Activated B cell treated with CpG ODN at 0.5 μM for 24 hours (primary cell): ENCODE results near the gene SLC16A3. TPM values are rescaled to one million over a fixed set of nuclear protein-coding genes. Genes with fewer than 3 reads are reported as not detected.

Source experiments
- ATAC-seq: fragments of 200-7000 bp; cut with Tn5 transposase; one replicate; pipeline ENCODE4 v1.10.0; 2021; ENCODE audit warnings: low read depth, mild to moderate bottlenecking, moderate library complexity
- CTCF ChIA-PET: fragments of 350-600 bp; sonication (Branson Sonifier 250); formaldehyde crosslinking; loops from one replicate; lab custom pipeline; 2021; ENCODE audit warnings: antibody characterized with exemption; lab: Charles Lee
- POLR2A ChIA-PET: fragments of 350-600 bp; sonication (Branson Sonifier 250); formaldehyde crosslinking; loops from one replicate; lab custom pipeline; 2021; ENCODE audit warnings: antibody characterized with exemption; lab: Charles Lee
- DNase-seq: peaks from one replicate; pipeline ENCODE4 v3.0.0; 2022
- H3K27ac Mint-ChIP-seq: one replicate; pipeline ENCODE4 v1.8.0; 2020; ENCODE audit warnings: mixed read lengths
- H3K27me3 Mint-ChIP-seq: one replicate; pipeline ENCODE4 v1.8.0; 2021; ENCODE audit warnings: mixed read lengths
- H3K36me3 Mint-ChIP-seq: one replicate; pipeline ENCODE4 v1.8.0; 2021; ENCODE audit warnings: low read depth, mixed read lengths
- H3K4me1 Mint-ChIP-seq: one replicate; pipeline ENCODE4 v1.8.0; 2021; ENCODE audit warnings: mixed read lengths
- H3K4me3 Mint-ChIP-seq: one replicate; pipeline ENCODE4 v1.8.0; 2020; ENCODE audit warnings: mild to moderate bottlenecking, mixed read lengths
- H3K9me3 Mint-ChIP-seq: one replicate; pipeline ENCODE4 v1.8.0; 2020; ENCODE audit warnings: mixed read lengths
- CTCF ChIP-seq: fragments of 200-600 bp; IDR thresholded peaks from one replicate; pipeline ENCODE4 v1.8.0; 2022; ENCODE audit warnings: antibody characterized with exemption, mild to moderate bottlenecking
- intact Hi-C: fragments of 100-400 bp; cut with micrococcal nuclease; formaldehyde crosslinking; loops from one replicate; pipeline ENCODE4 v1.15.1; 2024
- total RNA-seq: library from RNA; stranded (reverse); gene quantifications from 2 replicates; pipeline ENCODE4 v1.2.3, GENCODE V29; 2022

The SLC16A3 gene
- total RNA-seq, 1 donor from 2014 or later: 24.6 TPM

- ChIA-PET POLR2A (no interaction called here), CTCF (no interaction called here)
- Mint-ChIP-seq H3K4me1 (peaks cover 3% of the 10 kb centered on the region), H3K4me3 (no peak overlapping the region), H3K9me3 (no peaks in the 10 kb centered on the region), H3K36me3 (no peaks in the 10 kb centered on the region), H3K27me3 (peaks cover 2% of the 10 kb centered on the region), H3K27ac (no peak overlapping the region)
- DNase-seq: no peak
- ATAC-seq: no peak
- TF ChIP-seq CTCF: no peak
- intact Hi-C loops: no loop called here
Measured at GRCh38 chr17:82278786-82279391, 50.0 kb downstream of the SLC16A3 start.

GRCh38 chr17:82280537-82280936 is 51.7 kb downstream of the SLC16A3 start:
- Mint-ChIP-seq H3K27ac (no peak overlapping the region), H3K4me3 (no peak overlapping the region), H3K4me1 (peaks cover 2% of the 10 kb centered on the region), H3K36me3 (no peaks in the 10 kb centered on the region), H3K27me3 (peaks cover 2% of the 10 kb centered on the region), H3K9me3 (no peaks in the 10 kb centered on the region)
- DNase-seq (no peak), ATAC-seq (no peak)
- TF ChIP-seq CTCF: no peak
- POLR2A ChIA-PET: interaction anchor here (0.6 kb wide), 1 partner anchor 23 kb away, joined by 3 read pairs; no protein-coding TSS in a partner anchor
- CTCF ChIA-PET: no interaction called here
- intact Hi-C loops: no loop called here

GRCh38 chr17:82281076-82281475 is 52.2 kb downstream of the SLC16A3 start:
- Mint-ChIP-seq H3K4me1 (peaks cover 2% of the 10 kb centered on the region), H3K27ac (no peak overlapping the region), H3K36me3 (no peaks in the 10 kb centered on the region), H3K9me3 (no peaks in the 10 kb centered on the region), H3K4me3 (no peak overlapping the region), H3K27me3 (peaks cover 2% of the 10 kb centered on the region)
- no peak for TF ChIP-seq CTCF
- CTCF ChIA-PET: no interaction called here
- no peak for ATAC-seq
- POLR2A ChIA-PET: interaction anchor here (0.8 to 1.6 kb wide), 2 partner anchors 8 to 82 kb away, joined by 3 to 6 read pairs; partner anchors contain the start of gene CSNK1D
- intact Hi-C loops: no loop called here
- DNase-seq: no peak

GRCh38 chr17:82281502-82282238 is 52.8 kb downstream of the SLC16A3 start:
- Mint-ChIP-seq H3K4me3 (no peak overlapping the region), H3K27me3 (peaks cover 2% of the 10 kb centered on the region), H3K9me3 (no peaks in the 10 kb centered on the region), H3K4me1 (peaks cover 2% of the 10 kb centered on the region), H3K27ac (no peak overlapping the region), H3K36me3 (no peaks in the 10 kb centered on the region)
- DNase-seq (no peak), ATAC-seq (no peak)
- POLR2A ChIA-PET: interaction anchor here (0.8 to 1.6 kb wide), 2 partner anchors 8 to 83 kb away, joined by 3 to 6 read pairs; partner anchors contain the start of gene CSNK1D
- intact Hi-C loops: no loop called here
- TF ChIP-seq CTCF: no peak
- CTCF ChIA-PET: no interaction called here
